GM12878 (cell line): ENCODE data around the gene TTLL12.

Experiments
- ASH2L ChIP-seq: fragments of 300-600, 200-600 bp; sonication (generic); IDR thresholded peaks from 2 replicates; pipeline ENCODE4 v1.6.1; 2017; ENCODE audit warnings: low read depth, mild to moderate bottlenecking, borderline replicate concordance
- EP300 ChIP-seq, 2 experiments: fragments of 150-350 bp in 1 of 2; IDR thresholded peaks; 2 replicates each; pipeline ENCODE4 v1.6.1; 2011 to 2012; ENCODE audit warnings: low read depth in 2 of 2, low read length in 2 of 2, borderline replicate concordance in 1 of 2, improper control_type of control experiment in 1 of 2, inconsistent platforms in 1 of 2; ENCODE audit not compliant: control insufficient read depth in 1 of 2
- POLR2A ChIP-seq: IDR thresholded peaks from 2 replicates; pipeline ENCODE4 v1.6.1; 2011; ENCODE audit warnings: low read depth, mild to moderate bottlenecking, low read length
- YY1 ChIP-seq: IDR thresholded peaks from 2 replicates; pipeline ENCODE4 v1.6.1; 2011; ENCODE audit warnings: low read depth, mild to moderate bottlenecking, low read length
- TF ChIP-seq, protein P1 (sequence below), 3 experiments: IDR thresholded peaks in 2 of 3; conservative IDR thresholded peaks in 1 of 3; 2 replicates each; pipeline ENCODE4 v1.5.1; 2011; ENCODE audit warnings: low read depth in 3 of 3, low read length in 3 of 3, mild to moderate bottlenecking in 3 of 3, control low read depth in 2 of 3, moderate library complexity in 2 of 3, inconsistent platforms in 1 of 3, mixed read lengths in 1 of 3; ENCODE audit not compliant: control insufficient read depth in 2 of 3, insufficient read depth in 1 of 3; ENCODE audit errors: extremely low read depth in 1 of 3

- TF ChIP-seq ASH2L (no peak), EP300 (IDR thresholded peaks at IDR 0.05; ENCODE audit: borderline replicate concordance in 1 of 2, control insufficient read depth in 1 of 2, low read depth in 2 of 2, low read length in 2 of 2) (no peak), POLR2A (no peak), YY1 (no peak)
- TF ChIP-seq, protein P1, sequence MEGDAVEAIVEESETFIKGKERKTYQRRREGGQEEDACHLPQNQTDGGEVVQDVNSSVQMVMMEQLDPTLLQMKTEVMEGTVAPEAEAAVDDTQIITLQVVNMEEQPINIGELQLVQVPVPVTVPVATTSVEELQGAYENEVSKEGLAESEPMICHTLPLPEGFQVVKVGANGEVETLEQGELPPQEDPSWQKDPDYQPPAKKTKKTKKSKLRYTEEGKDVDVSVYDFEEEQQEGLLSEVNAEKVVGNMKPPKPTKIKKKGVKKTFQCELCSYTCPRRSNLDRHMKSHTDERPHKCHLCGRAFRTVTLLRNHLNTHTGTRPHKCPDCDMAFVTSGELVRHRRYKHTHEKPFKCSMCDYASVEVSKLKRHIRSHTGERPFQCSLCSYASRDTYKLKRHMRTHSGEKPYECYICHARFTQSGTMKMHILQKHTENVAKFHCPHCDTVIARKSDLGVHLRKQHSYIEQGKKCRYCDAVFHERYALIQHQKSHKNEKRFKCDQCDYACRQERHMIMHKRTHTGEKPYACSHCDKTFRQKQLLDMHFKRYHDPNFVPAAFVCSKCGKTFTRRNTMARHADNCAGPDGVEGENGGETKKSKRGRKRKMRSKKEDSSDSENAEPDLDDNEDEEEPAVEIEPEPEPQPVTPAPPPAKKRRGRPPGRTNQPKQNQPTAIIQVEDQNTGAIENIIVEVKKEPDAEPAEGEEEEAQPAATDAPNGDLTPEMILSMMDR (IDR thresholded peaks at IDR 0.05 in 2 of 3, conservative IDR thresholded peaks at IDR 0.05 in 1 of 3; ENCODE audit: control insufficient read depth in 2 of 3, extremely low read depth in 1 of 3, insufficient read depth in 1 of 3, low read depth in 3 of 3, low read length in 3 of 3): no peak
These were observed 28.9 kb downstream of the TTLL12 start for GRCh38 chr22:43157874-43158546.
